NCI-H2171 (cell line): ENCODE results near the gene AKAP12.
A peak's percentile ranks its signal among the peaks of the same experiment; 100 is the strongest.

Experiments
- DNase-seq: peaks from one replicate; lab custom pipeline; 2025; lab: John Stamatoyannopoulos, UW

The AKAP12 gene

DNA sequence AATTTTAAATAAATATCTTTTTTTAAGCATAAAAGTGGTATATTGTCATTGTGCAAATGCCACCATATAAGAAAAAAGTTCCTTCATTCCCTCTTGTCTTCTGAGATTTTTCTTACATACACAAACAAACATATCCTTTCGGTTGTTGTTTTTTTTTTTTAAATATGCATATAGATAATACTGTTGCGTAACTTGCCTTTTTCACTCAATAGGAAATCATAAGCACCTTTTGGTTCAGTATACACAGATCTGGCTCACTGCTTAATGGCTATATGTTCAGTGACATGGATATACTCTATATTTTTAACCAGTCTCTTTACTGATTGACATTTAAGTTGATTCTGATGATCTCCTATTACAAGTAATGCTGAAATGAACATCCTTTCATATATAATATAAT is 40.1 kb downstream of the AKAP12 start:
- DNase-seq: no peak

GRCh38 chr6:151280859-151281258 is 41.1 kb downstream of the AKAP12 start:
- DNase-seq: no peak

DNA sequence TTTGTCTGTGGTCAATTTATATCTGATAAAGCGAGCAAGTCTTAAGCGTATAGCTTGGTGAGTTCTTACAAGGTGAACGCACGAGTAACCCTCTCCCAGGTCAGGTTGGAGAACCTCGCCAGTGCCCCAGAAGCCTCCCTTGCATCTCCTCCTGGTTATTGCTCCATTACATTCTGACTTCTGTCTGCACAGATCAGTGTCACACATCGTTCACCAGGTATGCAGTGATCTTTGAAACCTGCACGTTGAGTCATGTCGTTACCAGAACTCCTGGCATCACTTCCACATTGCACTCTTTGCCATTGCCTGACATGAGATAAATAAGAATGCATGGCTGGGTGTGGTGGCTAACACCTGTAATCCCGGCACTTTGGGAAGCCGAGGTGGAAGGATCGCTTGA is 44.2 kb downstream of the AKAP12 start:
- no peak for DNase-seq

DNA sequence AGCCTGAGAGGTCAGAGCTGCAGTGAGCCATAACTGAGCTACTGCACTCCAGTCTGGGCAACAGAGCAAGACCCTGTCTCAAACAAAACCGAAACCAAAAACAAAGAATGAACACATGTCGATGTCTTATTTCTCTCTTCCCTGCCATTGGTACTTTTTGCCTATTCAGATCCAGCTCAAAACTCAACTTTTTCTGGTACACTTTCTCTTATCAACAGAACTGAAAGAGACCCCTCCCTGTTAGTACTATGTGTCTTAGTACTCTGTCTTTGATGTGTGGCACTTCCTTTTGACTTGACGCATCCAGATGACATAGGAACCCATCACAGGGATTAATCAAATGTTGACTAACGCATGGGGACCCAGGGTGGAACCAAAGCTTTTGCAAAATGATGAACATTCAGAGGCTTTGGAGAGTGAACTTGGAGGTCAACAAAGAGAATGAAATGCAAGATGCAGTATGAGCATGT is 44.8 kb downstream of the AKAP12 start:
- no peak for DNase-seq

GRCh38 chr6:151285122-151285521 is 45.4 kb downstream of the AKAP12 start:
- no peak for DNase-seq

- no peak for DNase-seq
Measured at GRCh38 chr6:151286214-151286613, 46.4 kb downstream of the AKAP12 start.

DNA sequence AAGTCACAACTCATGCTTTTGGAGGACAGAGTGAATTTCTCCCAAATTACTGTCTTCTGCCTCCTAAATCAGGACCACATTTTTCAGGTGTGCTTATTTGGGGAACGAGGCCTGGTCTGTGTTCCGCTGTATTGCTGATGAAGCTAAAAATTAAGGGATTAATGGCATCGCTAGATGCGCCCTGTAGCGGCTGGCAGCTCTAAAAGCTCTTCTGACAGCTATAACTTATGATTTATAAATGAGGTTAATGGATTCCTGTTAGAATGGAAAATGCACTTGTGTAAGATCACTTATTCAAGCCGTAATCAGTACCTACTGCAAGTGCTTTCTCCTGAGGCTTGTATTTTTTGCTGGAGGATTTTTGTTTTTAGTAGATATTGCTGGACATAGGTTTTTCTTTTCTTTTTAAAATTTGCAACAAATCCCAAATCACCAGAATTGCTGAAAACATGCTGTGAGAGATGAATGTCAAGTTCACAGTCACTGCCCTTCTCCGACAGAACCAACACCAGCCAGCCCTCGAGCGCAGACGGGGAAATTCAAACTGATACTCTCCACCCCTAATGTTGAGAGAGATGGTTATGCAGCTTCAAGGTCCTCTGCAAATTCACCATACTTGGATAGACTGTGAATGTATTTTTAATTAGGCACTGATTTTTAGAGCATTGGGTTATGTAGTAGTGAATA is 49.1 kb downstream of the AKAP12 start:
- DNase-seq: no peak

- no peak for DNase-seq
Measured at GRCh38 chr6:151289399-151290007, 49.7 kb downstream of the AKAP12 start.

DNA sequence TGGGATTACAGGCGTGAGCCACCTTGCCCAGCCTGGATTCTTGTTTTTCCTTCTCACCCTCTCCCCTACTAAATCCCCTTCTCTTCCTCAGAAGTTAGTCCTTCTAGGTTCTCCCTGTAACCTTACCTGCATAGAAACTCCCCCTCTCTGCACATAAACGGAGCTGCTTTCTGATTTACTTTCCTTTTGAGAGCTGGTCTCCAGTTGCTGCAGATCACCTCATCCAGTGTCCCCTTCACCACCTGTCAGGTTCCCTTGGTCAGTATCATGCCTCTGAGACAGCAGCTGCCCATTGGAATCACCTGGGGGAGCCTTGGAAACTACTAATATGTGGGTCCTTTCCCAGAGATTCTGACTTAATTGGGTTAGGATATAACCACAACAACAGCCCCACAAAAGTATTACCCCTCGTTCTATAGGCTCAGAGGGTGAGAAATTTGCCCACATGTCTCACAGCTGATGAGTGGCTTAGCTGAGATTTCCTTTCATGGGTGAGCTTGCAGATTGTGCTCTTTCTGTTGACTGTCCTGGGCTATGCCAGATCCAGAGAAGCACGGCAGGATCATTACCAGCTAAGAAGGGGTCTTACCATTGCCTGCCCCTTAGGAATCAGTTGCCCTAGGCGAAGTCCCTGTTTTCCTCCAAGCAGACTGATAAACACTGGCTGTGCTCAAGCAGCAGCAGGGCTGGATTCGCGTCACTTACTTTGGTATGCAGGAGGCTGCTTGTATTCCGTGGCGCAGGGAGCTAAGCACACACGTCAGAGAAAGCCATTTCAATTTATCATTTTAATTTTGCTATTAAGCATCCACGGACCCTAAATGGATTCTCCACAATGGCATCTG is 51.3 kb downstream of the AKAP12 start:
- DNase-seq: no peak

DNA sequence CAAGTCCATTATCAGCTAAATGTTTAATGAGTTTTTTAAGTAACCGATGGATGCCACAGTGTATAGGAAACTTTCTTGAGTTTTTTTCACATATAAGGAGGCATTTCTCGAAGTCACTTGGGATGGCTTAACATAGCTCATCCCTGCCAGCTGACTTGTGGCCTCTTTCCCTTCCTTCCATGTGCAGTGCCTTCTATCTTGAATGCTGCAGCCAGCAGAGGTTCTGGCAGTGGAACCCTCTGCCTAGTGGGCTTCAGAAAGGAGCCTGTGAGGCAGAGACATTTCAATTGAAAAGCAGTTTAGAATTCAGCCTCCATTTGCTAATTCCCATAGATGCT is 51.9 kb downstream of the AKAP12 start:
- no peak for DNase-seq

GRCh38 chr6:151292974-151293687 is 53.4 kb downstream of the AKAP12 start:
- no peak for DNase-seq

DNA sequence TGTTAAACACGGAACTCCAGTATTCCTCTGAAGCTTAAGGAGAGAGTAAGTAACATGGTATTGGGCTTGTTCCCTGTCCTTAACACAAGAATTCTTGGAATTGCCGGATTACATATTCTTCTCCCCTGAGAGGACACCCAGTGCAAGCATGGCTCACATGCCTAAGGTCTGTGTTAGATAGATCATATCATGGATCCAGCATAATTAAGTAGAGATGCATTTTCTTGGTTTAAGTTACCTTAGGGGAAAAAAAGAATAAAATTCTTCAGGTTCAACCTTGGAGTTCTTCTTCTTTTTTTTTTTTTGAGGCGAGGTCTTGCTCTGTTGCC is 53.9 kb downstream of the AKAP12 start:
- DNase-seq: no peak

GRCh38 chr6:151294561-151295101 is 54.9 kb downstream of the AKAP12 start:
- no peak for DNase-seq

- no peak for DNase-seq
Measured at GRCh38 chr6:151297886-151298285, 58.1 kb downstream of the AKAP12 start.

DNA sequence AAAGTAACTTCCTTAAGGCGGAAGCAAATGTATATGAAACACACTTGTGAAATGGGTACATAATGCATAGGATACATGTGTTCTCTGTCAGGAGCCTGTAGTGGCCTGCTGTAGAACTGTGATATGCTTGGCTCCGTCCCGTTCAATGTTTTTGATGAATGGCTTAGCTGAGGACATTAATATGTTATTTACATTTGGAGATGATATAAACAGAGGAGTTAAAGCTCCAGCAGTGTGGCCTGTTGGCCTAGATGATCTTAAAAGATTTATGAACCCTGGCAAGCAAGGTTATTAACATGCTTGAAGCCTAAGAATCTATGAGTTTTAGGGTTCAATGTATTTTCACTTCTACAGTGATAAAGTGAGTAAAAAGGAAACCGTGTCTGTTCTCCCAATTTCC is 59.2 kb downstream of the AKAP12 start:
- DNase-seq: no peak

DNA sequence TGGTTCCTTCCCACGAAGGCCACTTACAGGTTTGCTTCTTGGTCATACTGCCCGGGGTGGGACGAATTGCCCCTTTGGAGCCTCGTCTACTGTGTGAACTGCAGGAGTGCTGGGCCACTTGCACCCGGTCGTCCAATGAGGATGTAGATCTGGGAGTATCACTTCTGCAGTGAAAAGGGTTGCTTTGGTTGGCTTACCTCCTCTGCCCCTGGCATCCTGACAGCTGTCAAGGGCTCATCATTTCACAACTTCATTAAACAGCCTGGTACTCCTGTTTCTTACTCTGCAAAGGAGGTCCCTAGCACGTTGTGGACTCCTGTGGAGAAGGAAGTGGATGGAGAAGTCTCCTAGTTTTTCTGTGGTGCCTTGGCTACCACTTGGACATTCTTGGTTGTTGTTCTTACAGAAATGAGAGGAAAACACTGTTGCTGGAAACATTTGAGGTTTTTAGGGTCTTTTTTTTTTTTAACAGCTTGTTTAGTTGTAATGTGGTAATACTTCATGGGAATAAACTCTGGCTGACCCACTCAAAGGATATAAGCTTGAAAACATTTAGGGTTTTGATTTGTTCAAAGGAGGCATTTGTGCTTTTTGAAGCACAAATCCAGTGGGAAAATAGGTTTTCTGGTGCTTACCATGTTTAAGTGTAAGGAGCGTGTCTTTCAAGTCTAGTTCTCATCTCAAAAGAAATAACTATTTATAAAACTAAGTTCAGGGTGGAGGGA is 60.7 kb downstream of the AKAP12 start:
- DNase-seq: peak; percentile 26

- no peak for DNase-seq
Measured at GRCh38 chr6:151301547-151301946, 61.8 kb downstream of the AKAP12 start.

DNA sequence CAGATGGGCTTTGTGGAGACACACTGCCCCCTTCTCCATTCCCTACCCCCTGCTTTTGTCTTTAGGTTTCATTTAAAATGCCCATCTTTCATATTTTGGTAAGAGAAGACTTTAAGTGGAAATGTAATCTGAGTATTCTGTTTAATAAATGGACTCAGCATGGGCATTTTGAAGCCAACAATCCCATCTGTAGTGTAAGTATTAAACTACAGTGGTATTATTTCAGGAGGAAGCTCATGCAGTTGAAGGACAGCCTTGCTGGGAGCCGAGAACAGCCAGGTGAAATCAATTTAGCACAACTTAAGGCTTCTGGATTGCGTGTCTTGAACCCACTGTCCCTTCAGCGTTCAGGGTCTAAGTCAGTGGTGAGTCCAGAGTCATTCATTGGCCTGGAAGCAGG is 63.5 kb downstream of the AKAP12 start:
- DNase-seq: no peak

DNA sequence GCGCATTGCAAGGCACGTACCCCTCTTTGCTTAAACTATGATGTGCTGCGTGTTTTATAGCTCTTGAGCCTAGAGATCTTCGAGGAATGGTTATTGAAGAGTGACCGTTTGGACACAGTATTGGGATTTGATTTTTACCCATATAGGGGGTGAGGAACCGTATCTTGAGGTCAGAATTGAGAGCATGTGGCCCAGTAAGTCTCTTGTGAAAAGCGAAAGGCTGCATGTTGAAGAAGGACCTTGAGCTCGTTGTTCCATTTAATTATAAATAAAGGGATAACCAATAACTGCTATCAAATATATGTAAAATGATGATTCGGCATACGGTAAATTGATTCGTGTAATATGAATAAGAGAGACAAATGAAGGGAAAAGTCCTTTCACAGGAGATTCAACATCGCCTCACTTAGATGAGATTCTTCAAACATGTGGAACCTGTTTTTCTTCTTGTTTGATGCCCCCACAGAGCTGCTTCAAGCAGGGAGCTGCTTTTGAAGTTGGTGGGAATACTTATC is 66.6 kb downstream of the AKAP12 start:
- DNase-seq: no peak

DNA sequence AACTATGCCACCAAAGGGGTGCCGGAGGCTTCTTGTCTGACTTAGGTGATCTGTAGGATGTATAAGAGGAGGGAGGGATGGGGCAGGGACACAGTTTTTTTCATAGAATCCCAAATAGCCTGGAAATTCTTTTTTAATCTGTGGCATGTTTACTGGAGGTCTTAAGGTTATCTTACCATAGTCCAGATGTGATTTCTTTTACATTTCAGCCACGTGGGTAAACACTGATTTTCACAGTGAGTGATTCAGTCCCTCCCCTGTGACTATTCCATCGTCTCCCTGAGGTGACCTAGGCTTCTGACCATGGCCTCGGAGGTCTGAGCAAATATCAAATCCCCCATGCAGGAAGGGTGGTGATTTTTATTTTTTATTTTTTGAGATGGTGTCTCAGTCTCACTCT is 67.7 kb downstream of the AKAP12 start:
- DNase-seq: no peak

GRCh38 chr6:151309619-151310018 is 69.9 kb downstream of the AKAP12 start:
- no peak for DNase-seq
